ENCODE measurements around the gene DIS3L2.
"Not testable (repeated sequence)": the region's sequence is repeated elsewhere in the genome, so short reads cannot be mapped to it uniquely, and the experiment has no call there.

The DIS3L2 gene

DNA sequence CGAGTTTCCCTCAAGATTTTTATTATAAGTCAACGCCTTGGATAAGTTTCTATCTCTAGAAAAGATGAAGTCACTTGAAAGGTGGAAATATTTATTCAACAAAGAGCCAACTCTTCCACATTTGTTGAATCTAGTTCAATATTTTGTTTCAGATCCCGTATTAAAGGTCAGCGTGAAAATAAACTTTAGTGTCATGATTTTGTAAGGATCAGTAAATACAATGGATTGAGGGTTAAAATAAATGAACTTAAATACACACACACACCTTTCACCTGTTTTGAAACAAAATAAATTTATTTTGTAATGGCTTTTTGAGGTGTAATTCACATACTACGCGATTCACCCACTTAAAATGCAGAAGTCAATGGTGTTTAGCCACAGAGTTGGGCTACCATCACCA, 19.3 kb upstream of the DIS3L2 start:
- TF ChIP-seq, protein P1, sequence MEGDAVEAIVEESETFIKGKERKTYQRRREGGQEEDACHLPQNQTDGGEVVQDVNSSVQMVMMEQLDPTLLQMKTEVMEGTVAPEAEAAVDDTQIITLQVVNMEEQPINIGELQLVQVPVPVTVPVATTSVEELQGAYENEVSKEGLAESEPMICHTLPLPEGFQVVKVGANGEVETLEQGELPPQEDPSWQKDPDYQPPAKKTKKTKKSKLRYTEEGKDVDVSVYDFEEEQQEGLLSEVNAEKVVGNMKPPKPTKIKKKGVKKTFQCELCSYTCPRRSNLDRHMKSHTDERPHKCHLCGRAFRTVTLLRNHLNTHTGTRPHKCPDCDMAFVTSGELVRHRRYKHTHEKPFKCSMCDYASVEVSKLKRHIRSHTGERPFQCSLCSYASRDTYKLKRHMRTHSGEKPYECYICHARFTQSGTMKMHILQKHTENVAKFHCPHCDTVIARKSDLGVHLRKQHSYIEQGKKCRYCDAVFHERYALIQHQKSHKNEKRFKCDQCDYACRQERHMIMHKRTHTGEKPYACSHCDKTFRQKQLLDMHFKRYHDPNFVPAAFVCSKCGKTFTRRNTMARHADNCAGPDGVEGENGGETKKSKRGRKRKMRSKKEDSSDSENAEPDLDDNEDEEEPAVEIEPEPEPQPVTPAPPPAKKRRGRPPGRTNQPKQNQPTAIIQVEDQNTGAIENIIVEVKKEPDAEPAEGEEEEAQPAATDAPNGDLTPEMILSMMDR (IDR thresholded peaks at IDR 0.05; ENCODE audit: borderline replicate concordance, insufficient read depth, low read depth, low read length) = no peak
- H3K4me3 ChIP-seq (ENCODE audit: low read depth, low read length) = no peak overlapping the region

DNA sequence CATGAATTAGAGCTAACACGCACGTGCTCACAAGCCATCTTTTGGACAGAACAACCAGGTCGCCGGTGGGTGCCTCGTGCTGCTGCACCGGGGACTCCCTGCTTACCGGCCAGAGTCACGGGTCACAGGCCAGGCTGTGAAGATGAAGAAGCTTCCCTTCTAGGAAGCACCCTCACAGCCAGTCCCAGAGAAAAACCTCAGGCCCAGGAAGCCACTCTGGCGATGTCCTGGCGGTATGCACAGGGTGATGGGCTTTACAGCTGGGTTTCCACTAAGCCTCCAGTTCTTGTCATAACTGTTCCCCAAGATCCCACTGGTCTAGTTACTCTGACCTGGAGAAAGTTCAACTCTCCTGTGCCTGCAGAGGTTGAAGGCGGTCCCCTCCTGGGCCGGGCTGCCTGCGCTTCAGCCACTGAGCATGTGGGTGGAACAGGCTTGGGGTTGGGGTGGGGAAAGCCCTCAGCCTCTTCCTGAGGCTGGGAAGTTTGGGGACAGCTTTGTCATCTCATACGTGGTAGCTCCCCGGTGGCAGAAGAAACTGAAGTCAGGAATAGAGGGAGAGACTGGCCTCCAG, 15.2 kb upstream of the DIS3L2 start:
- no peak overlapping the region for H3K4me3 ChIP-seq (ENCODE audit: low read depth, low read length)
- TF ChIP-seq, protein P1 (IDR thresholded peaks at IDR 0.05; ENCODE audit: borderline replicate concordance, insufficient read depth, low read depth, low read length) = no peak

DNA sequence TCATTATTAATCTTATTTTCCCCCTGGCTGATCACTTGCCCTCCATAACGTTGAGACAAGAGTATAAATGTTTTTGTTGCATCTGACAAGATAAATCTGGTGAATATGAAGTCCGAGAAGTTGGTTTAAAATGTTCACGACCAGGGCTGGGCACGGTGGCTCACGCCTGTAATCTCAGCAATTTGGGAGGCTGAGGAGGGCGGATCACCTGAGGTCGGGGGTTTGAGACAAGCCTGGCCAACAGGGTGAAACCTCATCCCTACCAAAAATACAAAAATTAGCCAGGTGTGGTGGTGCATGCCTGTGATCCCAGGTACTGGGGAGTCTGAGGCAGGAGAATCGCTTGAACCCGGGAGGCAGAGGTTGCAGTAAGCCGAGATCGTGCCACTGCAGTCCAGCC, 14.4 kb upstream of the DIS3L2 start:
- H3K4me3 ChIP-seq (ENCODE audit: low read depth, low read length) = not testable (repeated sequence)

DNA sequence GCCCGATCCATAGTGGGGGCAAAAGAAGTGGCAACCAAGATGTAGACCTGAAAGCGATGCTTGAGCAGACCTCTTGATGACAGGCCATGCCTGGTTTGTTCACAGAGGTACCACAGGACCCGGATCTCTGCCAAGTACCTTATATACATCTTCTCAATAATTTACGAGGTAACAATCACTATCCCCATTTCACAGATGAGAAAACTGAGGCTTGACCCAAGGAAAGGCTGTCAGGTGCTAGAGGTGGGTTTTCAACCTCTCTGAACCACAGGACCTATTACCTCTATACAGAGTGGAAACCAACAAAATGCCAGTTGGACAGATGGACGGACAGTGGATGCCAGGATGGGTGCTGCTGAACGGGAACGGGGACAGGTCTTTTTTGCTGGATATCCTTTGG, 13.8 kb upstream of the DIS3L2 start:
- no peak overlapping the region for H3K4me3 ChIP-seq (ENCODE audit: low read depth, low read length)
- TF ChIP-seq, protein P1 (IDR thresholded peaks at IDR 0.05; ENCODE audit: borderline replicate concordance, insufficient read depth, low read depth, low read length) = no peak

DNA sequence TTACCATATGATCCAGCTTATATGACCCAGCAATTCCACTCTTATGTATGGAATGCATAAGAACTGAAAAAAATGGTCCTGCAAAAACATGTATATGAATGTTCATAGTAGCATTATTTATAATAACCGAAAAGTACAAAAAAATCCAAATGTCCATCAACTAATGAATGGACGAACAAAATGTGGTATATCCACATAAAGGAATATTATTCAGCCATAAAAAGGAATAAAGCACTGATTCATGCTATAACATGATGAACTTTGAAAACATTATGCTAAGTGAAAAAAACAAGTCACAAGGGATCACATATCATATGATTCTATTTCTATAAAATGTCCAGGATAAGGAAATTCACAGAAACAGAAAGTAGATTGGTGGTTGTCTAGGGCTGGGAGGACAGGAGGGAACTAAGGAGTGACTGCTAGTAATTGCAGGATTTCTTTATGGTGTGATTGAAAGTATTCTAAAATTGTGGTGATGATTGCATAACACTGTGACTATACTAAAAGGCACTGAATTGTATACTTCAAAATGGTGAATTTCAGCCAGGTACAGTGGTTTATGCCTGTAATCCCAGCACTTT, 10.0 kb upstream of the DIS3L2 start:
- TF ChIP-seq, protein P1 (IDR thresholded peaks at IDR 0.05; ENCODE audit: borderline replicate concordance, insufficient read depth, low read depth, low read length) = no peak
- no peak overlapping the region for H3K4me3 ChIP-seq (ENCODE audit: low read depth, low read length)

DNA sequence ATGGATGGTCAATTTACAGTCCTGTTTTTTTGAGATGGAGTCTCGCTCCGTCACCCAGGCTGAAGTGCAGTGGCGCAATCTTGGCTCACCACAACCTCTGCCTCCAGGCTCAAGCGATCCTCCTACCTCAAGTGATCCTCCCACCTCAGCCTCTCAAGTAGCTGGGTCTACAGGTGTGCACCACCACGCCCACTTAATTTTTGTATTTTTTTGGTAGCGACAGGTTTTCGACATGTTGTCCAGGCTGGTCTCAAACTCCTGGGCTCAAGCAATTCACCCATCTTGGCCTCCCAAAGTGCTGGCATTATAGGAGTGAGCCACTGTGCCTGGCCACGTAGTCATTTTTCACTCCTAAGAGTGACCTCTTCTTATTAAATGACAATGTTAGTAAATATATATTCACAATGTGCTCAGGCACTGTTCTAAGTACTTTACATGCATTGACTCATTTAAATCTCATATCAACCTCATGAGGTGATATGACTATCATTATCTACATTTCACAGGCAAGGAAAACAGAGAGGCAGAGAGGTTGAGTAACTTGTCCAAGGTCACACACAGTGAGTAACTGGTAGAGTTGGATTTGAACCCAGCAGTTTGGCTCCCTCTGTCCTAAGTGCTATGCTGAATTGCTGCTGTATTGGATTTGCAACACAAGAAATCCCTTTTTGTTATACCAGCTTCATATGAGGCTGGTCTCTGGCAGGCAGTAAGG, 5.6 kb upstream of the DIS3L2 start:
- TF ChIP-seq, protein P1 (IDR thresholded peaks at IDR 0.05; ENCODE audit: borderline replicate concordance, insufficient read depth, low read depth, low read length) = no peak
- no peak overlapping the region for H3K4me3 ChIP-seq (ENCODE audit: low read depth, low read length)

DNA sequence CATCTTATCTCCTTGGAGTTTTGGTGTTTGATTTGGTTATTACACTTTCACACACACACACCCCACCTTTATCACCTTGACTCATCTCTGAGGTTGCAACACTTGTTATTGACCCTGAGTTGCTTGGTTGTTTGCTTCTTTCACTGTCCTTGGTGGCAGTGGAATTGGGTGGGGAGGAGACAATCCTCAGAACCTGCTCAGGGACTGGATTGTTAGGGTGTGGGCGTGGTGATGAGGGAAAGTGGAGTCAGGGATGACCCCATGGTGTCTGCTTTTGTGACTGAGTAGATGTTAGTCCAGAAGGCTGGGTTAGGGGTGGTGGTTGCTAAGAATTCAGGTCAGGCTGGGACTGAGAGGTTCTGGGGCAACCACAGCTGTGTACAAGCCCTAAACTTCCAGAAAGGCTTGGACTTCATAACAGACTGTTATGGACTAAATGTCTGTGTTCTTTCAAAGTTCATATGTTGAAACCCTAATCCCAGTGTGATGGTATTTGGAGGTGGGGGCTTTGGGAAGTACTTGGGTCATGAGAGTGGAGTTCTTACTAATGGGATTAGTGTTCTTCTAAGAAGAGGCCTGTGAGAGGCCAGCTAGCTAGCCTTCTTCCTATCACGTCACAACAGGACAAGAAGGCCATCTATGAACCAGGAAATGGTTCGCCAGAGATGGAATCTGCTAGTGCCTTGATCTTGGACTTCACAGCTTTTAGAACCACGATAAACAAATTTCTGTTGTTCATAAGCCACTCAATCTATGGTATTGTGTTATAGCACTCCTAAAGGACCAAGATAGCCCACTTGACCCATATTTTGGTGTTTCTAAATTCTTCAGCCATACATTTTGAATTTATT, 3.4 kb upstream of the DIS3L2 start:
- TF ChIP-seq, protein P1 (IDR thresholded peaks at IDR 0.05; ENCODE audit: borderline replicate concordance, insufficient read depth, low read depth, low read length) = no peak
- no peak overlapping the region for H3K4me3 ChIP-seq (ENCODE audit: low read depth, low read length)

Data from GM12875 (cell line).